MM.1S (cell line): ENCODE results near the gene TULP4.

Experiments used
- DNase-seq: peaks from one replicate; pipeline ENCODE4 v3.0.0-alpha.2; 2015
- H2AFZ ChIP-seq: fragments of 300-600 bp; sonication (generic); 2 replicates; pipeline ENCODE4 v1.6.0; 2016; ENCODE audit warnings: antibody characterized with exemption, low read length
- H3F3A ChIP-seq: fragments of 300-600 bp; sonication (generic); 2 replicates; pipeline ENCODE4 v1.6.1; 2016; ENCODE audit warnings: mild to moderate bottlenecking, antibody characterized with exemption, low read length, moderate library complexity, mixed read lengths; ENCODE audit not compliant: insufficient read depth
- H3K27ac ChIP-seq: fragments of 300-600 bp; sonication (generic); 2 replicates; pipeline ENCODE4 v1.5.1; 2016; ENCODE audit warnings: mild to moderate bottlenecking, low read length
- H3K27me3 ChIP-seq: fragments of 300-600 bp; sonication (generic); replicated peaks from 2 replicates; pipeline ENCODE4 v1.6.0; 2016; ENCODE audit warnings: low read length; ENCODE audit not compliant: insufficient read depth
- H3K36me3 ChIP-seq: fragments of 300-600 bp; sonication (generic); replicated peaks from 2 replicates; pipeline ENCODE4 v1.6.1; 2016; ENCODE audit warnings: mild to moderate bottlenecking, low read length, mixed read lengths; ENCODE audit not compliant: insufficient read depth
- H3K4me1 ChIP-seq: fragments of 300-600 bp; sonication (generic); 2 replicates; pipeline ENCODE4 v1.6.1; 2016; ENCODE audit warnings: low read length, mixed read lengths
- H3K4me2 ChIP-seq: fragments of 300-600 bp; sonication (generic); 2 replicates; pipeline ENCODE4 v1.6.0; 2016; ENCODE audit warnings: low read depth, low read length
- H3K4me3 ChIP-seq: fragments of 300-600 bp; sonication (generic); 2 replicates; pipeline ENCODE4 v1.5.1; 2016; ENCODE audit warnings: low read length, mixed read lengths
- H3K79me2 ChIP-seq: fragments of 300-600 bp; sonication (generic); 2 replicates; pipeline ENCODE4 v1.6.1; 2016; ENCODE audit warnings: mixed run types, low read length, mixed read lengths
- H3K9ac ChIP-seq: fragments of 300-600 bp; sonication (generic); 2 replicates; pipeline ENCODE4 v1.6.1; 2016; ENCODE audit warnings: low read length, mixed read lengths
- H3K9me2 ChIP-seq: fragments of 300-600 bp; sonication (generic); replicated peaks from 2 replicates; pipeline ENCODE4 v1.6.1; 2016; ENCODE audit warnings: mild to moderate bottlenecking, low read length, mixed read lengths; ENCODE audit not compliant: insufficient read depth
- H3K9me3 ChIP-seq: fragments of 300-600 bp; sonication (generic); replicated peaks from 2 replicates; pipeline ENCODE4 v1.6.1; 2016; ENCODE audit warnings: mild to moderate bottlenecking, low read length, mixed read lengths; ENCODE audit not compliant: insufficient read depth
- H4K20me1 ChIP-seq: fragments of 300-600 bp; sonication (generic); 2 replicates; pipeline ENCODE4 v1.6.1; 2016; ENCODE audit warnings: mild to moderate bottlenecking, low read length, moderate library complexity, mixed read lengths; ENCODE audit not compliant: insufficient read depth
- CTCF ChIP-seq: fragments of 300-600 bp; sonication (generic); IDR thresholded peaks from 2 replicates; pipeline ENCODE4 v1.5.1; 2016; ENCODE audit warnings: antibody characterized with exemption, low read length, mixed read lengths
- EZH2 ChIP-seq: fragments of 300-600 bp; sonication (generic); optimal IDR thresholded peaks from 2 replicates; pipeline ENCODE3; 2017; ENCODE audit warnings: low read depth, mild to moderate bottlenecking, antibody characterized with exemption, low read length, mixed read lengths
- EZH2phosphoT487 ChIP-seq: fragments of 300-600 bp; sonication (generic); IDR thresholded peaks from 2 replicates; pipeline ENCODE4 v1.6.1; 2018; ENCODE audit warnings: antibody characterized with exemption, low read length

TULP4 gene

GRCh38 chr6:158531566-158531965, 219.3 kb downstream of the TULP4 start:
- no peaks in the 10 kb centered on the region for H3F3A ChIP-seq
- H3K9me2 ChIP-seq: no peaks in the 10 kb centered on the region
- TF ChIP-seq EZH2 (no peak), EZH2phosphoT487 (no peak), CTCF (no peak)
- H3K4me1 ChIP-seq: no peaks in the 10 kb centered on the region
- no peak overlapping the region for H3K4me2 ChIP-seq
- H3K9me3 ChIP-seq: no peaks in the 10 kb centered on the region
- H3K4me3 ChIP-seq: no peak overlapping the region
- H2AFZ ChIP-seq: no peak overlapping the region
- H3K79me2 ChIP-seq: no peaks in the 10 kb centered on the region
- no peaks in the 10 kb centered on the region for H3K36me3 ChIP-seq
- H3K27me3 ChIP-seq: no peaks in the 10 kb centered on the region
- no peak overlapping the region for H3K27ac ChIP-seq
- DNase-seq: no peak
- H4K20me1 ChIP-seq: no peaks in the 10 kb centered on the region
- H3K9ac ChIP-seq: no peak overlapping the region

GRCh38 chr6:158531970-158532369, 219.7 kb downstream of the TULP4 start:
- Histone ChIP-seq H4K20me1 (no peaks in the 10 kb centered on the region), H3K4me2 (no peak overlapping the region), H3K9ac (no peak overlapping the region), H3K9me3 (no peaks in the 10 kb centered on the region), H3K4me3 (no peak overlapping the region), H2AFZ (no peak overlapping the region), H3K4me1 (no peaks in the 10 kb centered on the region), H3K9me2 (no peaks in the 10 kb centered on the region), H3F3A (no peaks in the 10 kb centered on the region), H3K79me2 (no peaks in the 10 kb centered on the region), H3K36me3 (no peaks in the 10 kb centered on the region), H3K27me3 (no peaks in the 10 kb centered on the region), H3K27ac (no peak overlapping the region)
- DNase-seq: no peak
- TF ChIP-seq EZH2phosphoT487 (no peak), CTCF (no peak), EZH2 (no peak)

- Histone ChIP-seq H3K36me3 (no peaks in the 10 kb centered on the region), H3K4me1 (no peaks in the 10 kb centered on the region), H3F3A (no peaks in the 10 kb centered on the region), H3K4me2 (no peak overlapping the region), H3K27me3 (peaks cover 7% of the 10 kb centered on the region; the same call in 1 of the 2 replicates), H3K79me2 (no peaks in the 10 kb centered on the region), H3K9ac (no peak overlapping the region), H3K4me3 (no peak overlapping the region), H3K9me3 (no peaks in the 10 kb centered on the region), H2AFZ (no peak overlapping the region), H3K27ac (no peak overlapping the region), H3K9me2 (no peaks in the 10 kb centered on the region), H4K20me1 (no peaks in the 10 kb centered on the region)
- DNase-seq: peak; percentile 36
- no peak for TF ChIP-seq CTCF
- no peak for TF ChIP-seq EZH2
- no peak for TF ChIP-seq EZH2phosphoT487
Measured at GRCh38 chr6:158536084-158536890, 224.0 kb downstream of the TULP4 start.
